PC-3 (cell line): ENCODE data around the gene ZNF326. TPM values are rescaled to one million over a fixed set of nuclear protein-coding genes. Genes with fewer than 3 reads are reported as not detected.
A peak's percentile ranks its signal among the peaks of the same experiment; 100 is the strongest.

Source experiments
- ATAC-seq: fragments of 200-7000 bp; cut with Tn5 transposase; 2 replicates; pipeline ENCODE4 v1.9.1; 2020; ENCODE audit warnings: mild to moderate bottlenecking, moderate library complexity
- BruUV-seq: library from RNA; stranded (reverse); fragments of 400-500 nt; replicated peaks from 2 replicates; lab custom pipeline; 2021; lab: Mats Ljungman, UMichigan
- CTCF ChIA-PET: fragments of 300-600 bp; sonication (Branson Sonifier 250); formaldehyde crosslinking; loops from one replicate; lab custom pipeline; 2022; ENCODE audit warnings: antibody characterized with exemption; lab: Charles Lee
- POLR2A ChIA-PET: fragments of 300-600 bp; sonication (Branson Sonifier 250); formaldehyde crosslinking; loops from one replicate; lab custom pipeline; 2022; ENCODE audit warnings: antibody characterized with exemption; ENCODE audit not compliant: unreplicated experiment; lab: Charles Lee
- DNase-seq: peaks from one replicate; pipeline ENCODE4 v3.0.0-alpha.2; 2015
- H2AFZ ChIP-seq: fragments of 300-600 bp; sonication (generic); 2 replicates; pipeline ENCODE4 v1.6.0; 2016; ENCODE audit warnings: antibody characterized with exemption, low read length
- H3F3A ChIP-seq: fragments of 300-600 bp; sonication (generic); one replicate; pipeline ENCODE4 v1.6.0; 2017; ENCODE audit warnings: antibody characterized with exemption, low read length, control low read depth, mild to moderate bottlenecking; ENCODE audit not compliant: unreplicated experiment
- H3K27ac ChIP-seq: fragments of 300-600 bp; sonication (generic); 2 replicates; pipeline ENCODE4 v1.5.1; 2016; ENCODE audit warnings: mild to moderate bottlenecking, low read length
- H3K27me3 ChIP-seq: fragments of 300-600 bp; sonication (generic); 2 replicates; pipeline ENCODE4 v1.6.1; 2016; ENCODE audit warnings: low read length, mixed read lengths
- H3K36me3 ChIP-seq: fragments of 300-600 bp; sonication (generic); 2 replicates; pipeline ENCODE4 v1.6.1; 2016; ENCODE audit warnings: low read depth, mixed run types, low read length, mixed read lengths
- H3K4me1 ChIP-seq: fragments of 300-600 bp; sonication (generic); 2 replicates; pipeline ENCODE4 v1.5.1; 2016; ENCODE audit warnings: low read length; ENCODE audit not compliant: insufficient read depth
- H3K4me2 ChIP-seq: fragments of 300-600 bp; sonication (generic); 2 replicates; pipeline ENCODE4 v1.6.0; 2016; ENCODE audit warnings: low read length
- H3K4me3 ChIP-seq: fragments of 300-600 bp; sonication (generic); 2 replicates; pipeline ENCODE4 v1.5.1; 2016; ENCODE audit warnings: mild to moderate bottlenecking, low read length, mixed read lengths
- H3K79me2 ChIP-seq: fragments of 300-600 bp; sonication (generic); 2 replicates; pipeline ENCODE4 v1.6.1; 2017; ENCODE audit warnings: low read length, mixed read lengths
- H3K9ac ChIP-seq: fragments of 300-600 bp; sonication (generic); 2 replicates; pipeline ENCODE4 v1.6.0; 2016; ENCODE audit warnings: mild to moderate bottlenecking, low read length
- H3K9me2 ChIP-seq: fragments of 300-600 bp; sonication (generic); replicated peaks from 2 replicates; pipeline ENCODE4 v1.6.1; 2016; ENCODE audit warnings: mixed run types, low read length, mixed read lengths
- H3K9me3 ChIP-seq: fragments of 300-600 bp; sonication (generic); 2 replicates; pipeline ENCODE4 v1.6.1; 2016; ENCODE audit warnings: low read length, mixed read lengths
- H4K20me1 ChIP-seq: fragments of 300-600 bp; sonication (generic); 2 replicates; pipeline ENCODE4 v1.6.1; 2016; ENCODE audit warnings: low read length, mixed read lengths
- EZH2 ChIP-seq: fragments of 300-600 bp; sonication (generic); IDR thresholded peaks from one replicate; pipeline ENCODE4 v1.6.1; 2017; ENCODE audit warnings: antibody characterized with exemption, mild to moderate bottlenecking, low read length; ENCODE audit not compliant: unreplicated experiment
- EZH2phosphoT487 ChIP-seq: fragments of 300-600 bp; sonication (generic); IDR thresholded peaks from 2 replicates; pipeline ENCODE4 v1.6.1; 2018; ENCODE audit warnings: mild to moderate bottlenecking, antibody characterized with exemption, low read length, borderline replicate concordance
- intact Hi-C: fragments of 100-400 bp; cut with micrococcal nuclease; formaldehyde crosslinking; loops from 2 replicates; pipeline ENCODE4 v1.9.0; 2023
- total RNA-seq: library from RNA; depleted of rRNA; stranded (reverse); fragments of >200 nt; gene quantifications from 2 replicates; pipeline ENCODE4 v1.2.3, GENCODE V29; 2014
- TF ChIP-seq, protein P1 (sequence below): fragments of 300-600 bp; sonication (generic); conservative IDR thresholded peaks from 2 replicates; pipeline ENCODE4 v1.5.1; 2017; ENCODE audit warnings: antibody characterized with exemption, low read depth, mild to moderate bottlenecking, low read length

Gene ZNF326
- total RNA-seq, 1 experiment from 2014 or later, result 7.2 TPM

- POLR2A ChIA-PET, result interaction anchor here (0.6 kb wide), 2 partner anchors 14 to 1132 kb away, joined by 3 to 5 read pairs; no protein-coding TSS in a partner anchor
- CTCF ChIA-PET, result no interaction called here
- Histone ChIP-seq H3K27ac (no peak overlapping the region), H3K9ac (no peak overlapping the region), H3K4me1 (peaks cover 14% of the 10 kb centered on the region), H3K4me3 (no peak overlapping the region), H3K9me3 (no peaks in the 10 kb centered on the region), H3K9me2 (no peaks in the 10 kb centered on the region), H3K79me2 (no peaks in the 10 kb centered on the region), H3K4me2 (no peak overlapping the region), H4K20me1 (no peaks in the 10 kb centered on the region), H3K36me3 (no peaks in the 10 kb centered on the region), H3K27me3 (no peaks in the 10 kb centered on the region), H2AFZ (no peak overlapping the region), H3F3A (no peaks in the 10 kb centered on the region)
- intact Hi-C loops, result loop anchor here (2.0 to 5.0 kb wide), 2 partner anchors 41 to 99 kb away; no protein-coding TSS in a partner anchor
- TF ChIP-seq, protein P1, sequence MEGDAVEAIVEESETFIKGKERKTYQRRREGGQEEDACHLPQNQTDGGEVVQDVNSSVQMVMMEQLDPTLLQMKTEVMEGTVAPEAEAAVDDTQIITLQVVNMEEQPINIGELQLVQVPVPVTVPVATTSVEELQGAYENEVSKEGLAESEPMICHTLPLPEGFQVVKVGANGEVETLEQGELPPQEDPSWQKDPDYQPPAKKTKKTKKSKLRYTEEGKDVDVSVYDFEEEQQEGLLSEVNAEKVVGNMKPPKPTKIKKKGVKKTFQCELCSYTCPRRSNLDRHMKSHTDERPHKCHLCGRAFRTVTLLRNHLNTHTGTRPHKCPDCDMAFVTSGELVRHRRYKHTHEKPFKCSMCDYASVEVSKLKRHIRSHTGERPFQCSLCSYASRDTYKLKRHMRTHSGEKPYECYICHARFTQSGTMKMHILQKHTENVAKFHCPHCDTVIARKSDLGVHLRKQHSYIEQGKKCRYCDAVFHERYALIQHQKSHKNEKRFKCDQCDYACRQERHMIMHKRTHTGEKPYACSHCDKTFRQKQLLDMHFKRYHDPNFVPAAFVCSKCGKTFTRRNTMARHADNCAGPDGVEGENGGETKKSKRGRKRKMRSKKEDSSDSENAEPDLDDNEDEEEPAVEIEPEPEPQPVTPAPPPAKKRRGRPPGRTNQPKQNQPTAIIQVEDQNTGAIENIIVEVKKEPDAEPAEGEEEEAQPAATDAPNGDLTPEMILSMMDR, result no peak
- TF ChIP-seq EZH2phosphoT487 (no peak), EZH2 (no peak)
- ATAC-seq (no peak), DNase-seq (no peak)
- BruUV-seq, result no TSS peak
These were observed 8.9 kb upstream of the ZNF326 start for GRCh38 chr1:89986020-89986419.

DNA sequence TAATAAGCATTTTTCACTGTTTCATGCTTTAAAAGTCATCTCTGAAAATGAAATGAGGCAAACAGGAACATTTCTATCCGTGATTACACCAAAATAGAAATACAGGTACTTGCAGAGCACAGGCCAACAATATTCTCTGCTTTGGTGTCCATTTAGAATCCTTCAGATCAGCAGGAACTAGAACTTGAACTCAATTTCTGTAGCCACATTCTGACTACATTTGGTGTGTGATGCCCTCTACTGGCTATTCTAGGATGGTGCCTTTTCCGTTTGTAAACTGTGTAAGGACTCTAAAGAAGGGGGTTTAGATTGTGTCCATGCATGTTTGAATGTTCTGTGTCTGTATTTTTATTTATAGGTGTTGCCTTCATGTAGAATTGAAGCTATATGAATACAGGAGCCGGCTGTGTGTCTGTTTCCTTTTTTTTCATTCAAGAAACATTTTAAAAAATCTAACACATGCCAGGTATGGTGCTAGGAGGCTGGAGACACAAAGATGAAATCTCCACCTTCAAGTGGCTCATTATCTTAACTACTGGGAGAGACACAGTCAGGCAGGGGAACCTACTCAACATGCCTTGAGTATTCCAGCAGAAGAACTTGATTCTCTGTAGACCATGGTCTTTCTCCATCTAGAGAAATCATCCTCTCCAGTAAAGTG is 7.6 kb upstream of the ZNF326 start:
- no TSS peak for BruUV-seq
- no peaks in the 10 kb centered on the region for H3K79me2 ChIP-seq
- POLR2A ChIA-PET, result no interaction called here
- no peaks in the 10 kb centered on the region for H3K27me3 ChIP-seq
- H2AFZ ChIP-seq, result no peak overlapping the region
- CTCF ChIA-PET, result interaction anchor here (0.6 kb wide), 1 partner anchor 185 kb away, joined by 3 read pairs; no protein-coding TSS in a partner anchor
- peak; percentile 79 for ATAC-seq
- no peaks in the 10 kb centered on the region for H3K9me2 ChIP-seq
- no peak overlapping the region for H3K4me2 ChIP-seq
- no peak for TF ChIP-seq EZH2phosphoT487
- TF ChIP-seq, protein P1, result peak; percentile 95
- peaks cover 27% of the 10 kb centered on the region for H3K4me1 ChIP-seq
- no peaks in the 10 kb centered on the region for H4K20me1 ChIP-seq
- H3K9me3 ChIP-seq, result no peaks in the 10 kb centered on the region
- peak; percentile 88 for DNase-seq
- intact Hi-C loops, result loop anchor here (1.0 to 5.0 kb wide), 6 partner anchors 42 to 207 kb away; no protein-coding TSS in a partner anchor
- no peak overlapping the region for H3K27ac ChIP-seq
- H3K9ac ChIP-seq, result no peak overlapping the region
- H3K4me3 ChIP-seq, result no peak overlapping the region
- no peaks in the 10 kb centered on the region for H3F3A ChIP-seq
- no peaks in the 10 kb centered on the region for H3K36me3 ChIP-seq

DNA sequence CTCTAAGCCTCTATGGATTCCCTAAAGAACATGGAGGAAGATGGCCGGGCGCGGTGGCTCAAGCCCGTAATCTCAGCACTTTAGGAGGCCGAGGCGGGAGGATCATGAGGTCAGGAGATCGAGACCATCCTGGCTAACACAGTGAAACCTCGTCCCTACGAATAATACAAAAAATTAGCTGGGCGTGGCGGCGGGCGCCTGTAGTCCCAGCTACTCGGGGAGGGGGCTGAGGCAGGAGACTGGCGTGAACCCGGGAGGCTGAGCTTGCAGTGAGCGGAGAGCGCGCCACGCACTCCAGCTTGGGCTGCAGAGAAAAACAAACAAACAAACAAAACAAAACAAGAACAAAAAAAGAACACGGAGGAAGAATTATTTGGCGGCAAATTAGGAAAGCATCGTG is 5.8 kb upstream of the ZNF326 start:
- no peak overlapping the region for H3K4me3 ChIP-seq
- CTCF ChIA-PET, result interaction anchor here (0.9 kb wide), 1 partner anchor 146 kb away, joined by 3 read pairs; no protein-coding TSS in a partner anchor
- H3K36me3 ChIP-seq, result no peaks in the 10 kb centered on the region
- no peak for ATAC-seq
- H2AFZ ChIP-seq, result no peak overlapping the region
- H3K27ac ChIP-seq, result no peak overlapping the region
- no peaks in the 10 kb centered on the region for H3K79me2 ChIP-seq
- no peak for DNase-seq
- H3K4me2 ChIP-seq, result no peak overlapping the region
- H3F3A ChIP-seq, result no peaks in the 10 kb centered on the region
- no peaks in the 10 kb centered on the region for H3K9me3 ChIP-seq
- H3K27me3 ChIP-seq, result no peaks in the 10 kb centered on the region
- POLR2A ChIA-PET, result no interaction called here
- H3K4me1 ChIP-seq, result peaks cover 34% of the 10 kb centered on the region
- intact Hi-C loops, result loop anchor here (5.0 kb wide), 1 partner anchor 102 kb away; no protein-coding TSS in a partner anchor
- no peaks in the 10 kb centered on the region for H3K9me2 ChIP-seq
- no peak overlapping the region for H3K9ac ChIP-seq
- BruUV-seq, result no TSS peak
- H4K20me1 ChIP-seq, result no peaks in the 10 kb centered on the region
- TF ChIP-seq EZH2, result no peak
- TF ChIP-seq EZH2phosphoT487, result no peak
- TF ChIP-seq, protein P1, result no peak
